GM10847 (cell line): Measurements from ENCODE around the gene NEGR1.

Experiments
- POLR2A ChIP-seq: IDR thresholded peaks from 2 replicates; pipeline ENCODE4 v1.6.1; 2011; ENCODE audit not compliant: insufficient read length; ENCODE audit errors: extremely low read depth

The NEGR1 gene

DNA sequence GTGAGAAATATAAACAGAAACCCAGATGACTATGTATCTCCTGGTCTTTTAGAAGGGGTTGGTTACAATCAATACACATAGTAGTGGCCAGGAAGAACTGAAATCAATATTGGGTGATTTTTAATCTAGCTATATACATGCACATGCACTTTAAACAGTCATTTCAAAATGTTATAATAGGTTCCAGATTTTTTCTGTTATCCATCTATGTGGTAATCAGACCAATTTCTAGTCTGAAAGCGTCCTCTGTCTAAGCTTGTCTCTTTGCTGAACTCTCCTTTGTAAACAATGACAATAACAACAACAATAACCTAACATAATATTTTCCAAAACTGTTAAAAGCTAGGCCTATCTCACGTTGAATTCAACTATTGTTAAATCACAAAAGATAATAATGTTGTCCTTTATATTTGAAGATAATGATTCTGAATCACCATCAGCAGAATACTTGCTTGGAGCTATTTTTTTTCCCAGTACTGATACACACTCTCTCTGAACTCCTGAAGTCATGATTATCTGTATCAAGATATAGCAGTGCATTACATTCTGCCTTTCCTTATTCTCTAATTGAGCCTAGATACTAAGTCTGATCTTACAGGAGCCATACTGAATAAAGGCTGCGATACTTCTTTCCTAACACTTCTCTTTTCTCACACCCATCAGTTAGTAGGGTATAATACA is 704.7 kb downstream of the NEGR1 start:
- no peak for TF ChIP-seq POLR2A

DNA sequence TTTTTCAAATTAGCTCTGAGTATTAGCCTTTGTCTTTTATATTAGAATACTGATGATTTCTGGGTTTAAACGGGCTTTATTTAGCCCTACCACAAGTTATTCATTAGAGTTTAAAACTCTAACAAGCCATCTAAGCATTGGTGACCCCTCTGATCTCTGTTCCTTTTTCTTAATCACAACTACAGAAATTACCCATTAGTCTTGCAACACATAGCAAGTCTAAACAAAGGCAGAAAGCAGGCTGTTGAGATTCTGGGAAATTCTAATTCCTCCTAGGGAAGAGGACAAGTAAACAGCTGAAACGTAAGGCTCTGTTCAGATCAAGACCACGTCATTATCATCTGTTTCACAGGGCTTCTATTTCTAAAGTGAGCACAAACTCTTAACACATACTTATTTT is 710.3 kb downstream of the NEGR1 start:
- no peak for TF ChIP-seq POLR2A

DNA sequence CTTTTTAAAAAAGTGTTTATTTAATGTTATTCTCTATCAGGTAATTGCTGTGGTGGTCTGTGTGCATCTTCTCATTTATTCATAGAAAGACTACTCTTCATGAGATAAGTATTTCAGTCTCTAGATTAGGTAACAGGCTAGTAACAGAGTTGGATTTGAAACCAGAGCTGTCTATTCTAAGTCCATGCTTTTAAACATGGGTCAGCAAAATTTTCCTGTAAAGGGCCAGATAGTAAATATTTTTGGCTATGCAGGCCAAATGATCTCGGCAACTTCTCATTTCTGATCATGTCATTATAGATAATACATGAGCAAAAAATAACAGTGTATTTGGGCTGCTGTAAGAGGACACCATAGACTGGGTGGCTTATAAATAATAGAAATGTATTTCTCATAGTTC is 715.9 kb downstream of the NEGR1 start:
- TF ChIP-seq POLR2A, result no peak

DNA sequence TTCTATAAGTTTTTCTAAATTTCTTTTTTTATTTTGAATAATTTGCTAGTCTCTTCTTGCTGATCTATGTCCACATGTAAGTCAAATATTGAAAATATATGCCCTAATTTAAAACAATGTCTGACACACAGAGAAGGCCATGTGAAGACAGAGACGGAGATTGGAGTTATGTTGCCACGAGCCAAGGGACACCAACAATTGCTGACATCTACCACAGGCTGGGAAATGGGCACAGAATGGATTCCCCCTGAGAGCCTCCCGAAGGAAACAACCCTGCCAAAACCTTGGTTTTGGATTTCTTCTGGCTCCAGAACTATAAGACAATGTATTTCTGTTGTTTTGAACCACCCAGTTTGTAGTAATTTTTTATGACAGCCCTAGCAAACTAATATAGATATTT is 716.5 kb downstream of the NEGR1 start:
- no peak for TF ChIP-seq POLR2A

DNA sequence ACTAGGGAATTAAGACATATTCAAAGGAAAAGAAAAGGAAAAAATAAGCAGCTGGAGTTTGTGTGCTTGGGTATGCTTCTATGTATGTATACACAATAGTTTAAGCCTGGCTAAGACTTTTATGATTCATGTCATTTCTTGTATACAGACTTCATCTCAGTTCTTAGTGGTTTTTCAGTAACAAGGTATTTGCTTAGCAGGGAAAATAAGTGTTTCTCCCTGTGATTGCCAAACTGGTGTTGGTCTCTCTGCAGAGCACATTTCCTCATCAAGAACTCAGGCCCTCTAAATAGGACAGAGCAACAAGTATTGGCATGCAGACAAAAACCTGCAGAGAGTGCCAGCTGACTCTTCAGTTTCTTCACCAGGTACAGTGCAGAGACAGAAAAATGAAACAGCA is 717.1 kb downstream of the NEGR1 start:
- no peak for TF ChIP-seq POLR2A

DNA sequence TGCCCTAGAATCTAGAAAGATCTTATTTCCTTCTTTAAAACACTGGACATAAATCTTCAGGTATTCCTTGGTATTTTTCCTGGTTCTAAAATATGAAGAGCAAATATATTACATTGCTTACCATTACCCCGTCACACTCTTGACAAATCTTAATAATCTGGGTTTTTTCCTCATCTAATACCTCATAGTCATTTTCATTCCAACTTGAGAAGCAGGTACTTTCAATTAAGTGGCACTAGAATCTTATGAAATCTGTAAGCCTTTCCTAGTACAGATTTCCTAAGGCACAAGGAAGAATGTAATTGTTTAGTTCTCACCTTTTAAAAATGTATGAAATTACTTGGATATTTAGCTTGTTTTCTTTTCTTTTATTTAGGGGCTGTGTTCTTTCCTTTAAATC is 720.0 kb downstream of the NEGR1 start:
- TF ChIP-seq POLR2A, result no peak

DNA sequence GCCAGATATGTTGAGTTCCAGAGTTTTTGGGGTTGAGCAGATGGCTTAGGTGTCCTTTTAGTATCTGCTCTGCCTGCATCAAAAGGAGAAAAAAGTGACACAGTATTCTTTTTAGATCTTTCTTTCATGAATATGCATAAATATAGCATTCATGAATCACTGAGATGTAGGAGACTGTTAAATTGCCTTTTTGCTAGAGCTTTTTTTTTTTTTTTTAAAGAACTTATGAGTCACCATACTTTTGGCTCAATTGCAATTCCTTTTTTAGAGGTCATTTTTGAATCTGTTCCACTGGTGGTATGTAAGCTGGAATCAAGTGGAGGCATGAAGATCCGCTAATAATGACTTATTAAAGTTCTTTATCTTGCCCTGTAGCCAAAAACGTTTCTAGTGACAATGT is 720.6 kb downstream of the NEGR1 start:
- no peak for TF ChIP-seq POLR2A

DNA sequence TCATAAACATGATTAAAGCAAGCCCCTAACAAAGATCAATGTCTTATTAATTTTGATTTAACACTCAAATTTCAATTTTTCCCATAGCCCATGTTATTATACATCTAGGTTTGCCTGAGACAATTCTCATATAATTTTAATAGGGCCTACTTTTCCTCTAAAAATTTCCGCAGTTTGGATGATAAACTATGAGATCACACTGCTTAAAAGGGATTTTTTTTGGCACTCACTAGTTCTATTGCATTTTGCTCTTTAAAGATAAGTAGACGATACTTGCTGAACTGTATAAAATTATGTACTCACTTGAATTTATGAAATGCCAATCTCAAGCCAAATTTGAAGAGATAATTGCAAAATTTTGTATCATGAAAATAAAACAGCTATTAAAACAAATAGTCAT is 721.1 kb downstream of the NEGR1 start:
- TF ChIP-seq POLR2A, result no peak

DNA sequence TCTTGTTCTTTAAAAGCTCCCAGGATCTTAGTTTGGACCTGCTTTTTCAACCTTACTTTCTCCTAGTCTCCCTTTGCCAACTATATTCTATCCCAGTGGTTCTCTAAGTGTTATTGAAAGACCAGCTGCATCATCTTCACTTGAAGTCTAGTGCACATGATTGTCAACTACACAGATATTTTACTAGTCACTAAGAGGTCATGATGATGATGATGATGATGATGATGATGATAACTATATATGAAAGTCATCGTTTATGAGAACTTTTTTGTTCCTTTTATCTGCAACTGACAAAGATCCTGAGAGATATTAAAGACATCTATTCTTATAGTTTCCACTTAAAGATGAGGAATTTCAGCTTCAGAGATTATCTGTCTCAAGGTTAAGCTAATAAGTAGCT is 722.5 kb downstream of the NEGR1 start:
- no peak for TF ChIP-seq POLR2A

DNA sequence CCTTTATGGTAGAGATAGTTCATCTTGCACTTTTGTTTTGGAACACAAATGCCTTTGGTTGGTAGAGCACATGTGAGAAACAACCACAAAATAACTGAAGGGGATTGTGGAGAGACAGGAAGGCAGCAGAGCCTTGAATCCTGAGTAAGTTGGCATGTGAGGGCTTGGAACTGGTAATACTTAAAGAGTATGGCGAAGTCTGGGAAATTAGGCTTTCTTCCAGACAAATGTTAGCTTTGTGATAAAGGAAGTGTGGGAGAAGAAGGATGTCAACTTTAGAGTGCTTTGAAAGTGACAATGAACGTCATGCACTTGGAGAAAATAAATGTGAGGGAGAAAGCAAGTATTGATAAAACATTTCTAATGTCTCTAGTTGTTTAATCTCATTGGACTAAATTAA is 725.2 kb downstream of the NEGR1 start:
- TF ChIP-seq POLR2A, result no peak

DNA sequence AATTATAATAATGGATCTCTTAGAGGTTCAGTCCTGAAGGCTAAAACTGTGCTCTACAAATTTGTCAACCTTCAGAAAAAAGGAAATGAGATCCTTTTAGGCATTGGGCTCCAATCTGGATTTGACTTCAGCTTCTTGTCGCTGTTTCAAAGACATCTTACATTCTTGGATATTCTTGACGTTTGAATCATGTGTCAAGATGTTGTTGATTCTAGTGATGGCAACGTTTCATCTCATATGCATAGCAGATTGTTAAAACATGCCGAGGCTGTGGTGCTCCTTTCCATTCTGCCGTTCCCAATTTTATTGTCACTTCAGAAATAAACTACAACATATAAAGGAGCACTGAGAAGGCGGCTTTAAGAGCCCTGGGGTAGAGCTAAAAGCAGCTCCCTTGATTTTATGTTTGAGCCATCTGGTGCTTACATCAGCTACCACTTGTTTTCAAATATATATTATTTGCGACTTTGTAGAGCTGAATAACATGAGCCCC is 733.9 kb downstream of the NEGR1 start:
- no peak for TF ChIP-seq POLR2A

DNA sequence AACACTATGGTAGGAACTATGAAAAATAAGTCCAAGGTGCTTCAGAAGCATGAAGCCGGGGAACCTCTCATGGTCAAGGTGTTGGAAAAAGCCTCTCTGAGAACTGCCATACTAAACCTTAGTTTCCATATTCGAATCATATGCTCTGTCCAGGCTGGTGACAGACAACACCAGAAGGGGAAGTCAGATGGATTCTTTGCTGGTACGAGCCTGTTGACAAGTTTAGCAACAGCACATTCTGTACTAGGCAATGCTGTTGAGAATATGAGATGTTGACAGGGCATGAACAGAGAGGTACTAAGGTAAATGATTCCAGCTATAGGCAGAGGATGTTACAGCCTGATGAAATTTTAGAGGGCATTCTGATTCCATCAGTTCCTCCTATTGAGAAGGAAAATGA is 740.2 kb downstream of the NEGR1 start:
- no peak for TF ChIP-seq POLR2A

DNA sequence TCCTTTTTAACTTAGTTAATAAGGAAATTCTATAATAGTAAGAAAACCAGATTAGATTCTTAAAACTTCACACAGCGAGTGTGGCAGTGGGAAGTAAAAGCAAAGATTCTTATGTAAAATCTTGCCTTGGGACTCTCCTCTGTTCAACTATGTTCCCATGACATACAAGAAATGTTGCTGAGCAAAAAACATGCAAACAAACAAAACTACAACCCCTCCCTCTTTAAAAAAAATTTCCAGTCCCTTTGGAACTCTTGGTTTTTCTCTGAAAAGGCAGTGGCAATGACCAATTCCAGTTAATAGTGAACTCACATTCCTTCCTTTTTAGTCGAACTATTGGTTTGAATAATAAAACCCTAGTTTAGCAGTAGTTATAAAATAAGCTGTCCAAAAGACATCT is 748.4 kb downstream of the NEGR1 start:
- no peak for TF ChIP-seq POLR2A

DNA sequence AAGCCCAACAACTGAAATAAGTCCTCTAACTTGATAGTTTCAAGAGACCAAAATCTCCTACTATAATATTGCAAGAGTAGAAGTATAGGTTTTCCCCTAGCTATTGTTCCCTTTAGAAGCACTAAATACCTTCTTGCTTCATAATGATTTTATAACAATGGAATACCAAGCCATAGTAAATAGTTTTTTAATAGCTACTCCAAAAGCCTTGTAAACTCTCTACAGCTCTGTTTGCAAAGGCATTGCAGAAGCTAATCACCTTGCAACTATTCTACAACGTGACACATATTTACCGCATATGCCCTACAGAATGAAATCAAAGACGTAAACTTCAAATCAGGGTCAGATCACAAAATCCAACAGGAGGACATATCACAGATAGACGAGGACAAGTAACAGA is 750.0 kb downstream of the NEGR1 start:
- TF ChIP-seq POLR2A, result no peak

DNA sequence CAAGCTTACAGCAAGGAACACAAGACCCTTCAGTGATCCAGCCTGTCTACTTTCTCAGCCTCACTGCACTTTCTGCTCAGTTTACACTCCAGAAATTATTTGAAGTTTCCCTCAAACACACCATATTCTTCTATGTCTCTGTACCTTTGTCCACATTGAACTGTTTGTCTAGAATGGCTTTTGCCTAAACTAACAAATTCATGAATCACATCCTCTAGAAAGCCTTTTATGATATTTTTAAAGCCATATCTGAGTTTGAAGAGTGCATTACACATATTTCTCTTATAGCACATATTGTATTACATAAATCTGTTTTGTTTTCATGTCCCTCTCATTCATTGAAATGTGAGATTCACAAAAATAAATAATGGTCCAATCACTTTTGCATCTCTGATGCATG is 755.5 kb downstream of the NEGR1 start:
- no peak for TF ChIP-seq POLR2A

DNA sequence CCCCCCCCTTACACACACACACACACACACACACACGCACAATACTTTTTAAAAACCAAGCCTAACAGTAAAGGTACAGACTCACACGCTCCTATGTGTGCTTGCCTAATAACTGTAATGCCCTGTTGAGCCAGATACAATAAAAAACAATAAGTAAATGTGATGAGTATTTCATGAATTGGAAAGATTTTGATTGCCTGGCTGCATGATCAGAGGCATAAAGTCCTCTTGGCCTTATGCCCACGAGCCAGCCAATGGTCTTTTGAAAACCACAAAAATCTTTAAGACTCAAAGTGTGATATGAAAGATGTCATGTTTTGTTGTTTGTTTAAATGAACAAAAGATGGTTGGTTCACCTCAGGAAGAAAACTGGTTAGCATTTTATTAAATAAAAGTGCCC is 759.6 kb downstream of the NEGR1 start:
- TF ChIP-seq POLR2A, result no peak

DNA sequence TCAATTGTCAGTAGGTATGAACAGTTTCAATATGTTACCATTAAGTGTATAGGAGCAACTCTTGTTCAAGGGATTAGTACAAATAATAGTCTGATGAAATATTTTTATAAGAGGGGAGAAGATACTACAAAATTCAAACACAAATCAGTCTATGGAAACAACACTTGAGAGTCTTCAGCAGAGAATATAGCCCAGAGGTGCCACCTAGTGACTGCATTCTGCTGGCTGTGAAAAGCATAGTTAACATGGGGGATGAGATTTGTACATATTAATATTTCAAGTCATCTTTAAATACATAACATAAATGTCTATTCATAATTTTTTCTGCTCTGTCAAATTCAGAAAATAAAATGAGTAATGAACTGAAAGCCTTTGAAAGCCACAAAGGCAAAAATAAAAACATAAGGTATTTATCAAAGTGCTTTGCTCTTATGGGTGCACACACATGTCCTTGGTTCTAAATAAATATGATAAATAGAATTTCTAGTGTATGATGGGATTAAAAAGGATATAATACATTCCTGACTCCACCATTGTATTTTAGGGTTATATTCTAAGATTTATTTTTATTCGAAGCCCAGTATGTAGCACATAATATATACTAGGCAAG is 760.6 kb downstream of the NEGR1 start:
- TF ChIP-seq POLR2A, result no peak
